A549 (cell line): Measurements from ENCODE around the gene PTGDS. TPM values are rescaled to one million over a fixed set of nuclear protein-coding genes. Genes with fewer than 3 reads are reported as not detected.
A peak's percentile ranks its signal among the peaks of the same experiment; 100 is the strongest.

ENCODE experiments used
- ATAC-seq, 2 experiments: fragments of 200-7000 bp in 1 of 2; fragments of >200 bp in 1 of 2; cut with Nextera tagmentation in 1 of 2; cut with Tn5 transposase in 1 of 2; 3 replicates each; pipeline versions ENCODE4 v1.8.0 to v1.9.1; 2018 to 2020; ENCODE audit warnings: mild to moderate bottlenecking in 1 of 2, moderate library complexity in 1 of 2
- CTCF ChIA-PET: fragments of 300-600 bp; sonication (Branson Sonifier 250); formaldehyde crosslinking; extraction: SDS; loops from one replicate; lab custom pipeline; 2021; ENCODE audit warnings: antibody characterized with exemption, inconsistent platforms; lab: Yijun Ruan, JAX
- POLR2A ChIA-PET: fragments of 350-600 bp; formaldehyde crosslinking; extraction: SDS; loops from one replicate; lab custom pipeline; 2021; ENCODE audit warnings: antibody characterized with exemption, inconsistent platforms; lab: Yijun Ruan, JAX
- DNase-seq, 2 experiments: peaks; one replicate each; pipeline versions ENCODE4 v3.0.0 to v3.0.0-alpha.2; 2011 to 2016; ENCODE audit warnings: low read depth in 1 of 2, low spot score in 1 of 2
- FAIRE-seq: peaks from 2 replicates; lab custom pipeline; 2011; peaks lifted over from hg19 to GRCh38; lab: Jason Lieb, UNC
- H3K27ac ChIP-seq, 2 experiments: fragments of >200 bp; sonication (Bioruptor Twin); formaldehyde crosslinking; 3 replicates each; pipeline ENCODE4 v1.5.1; 2016 to 2017
- H3K4me1 ChIP-seq: fragments of >200 bp; sonication (Bioruptor Twin); formaldehyde crosslinking; 3 replicates; pipeline ENCODE4 v1.6.1; 2016
- H3K4me2 ChIP-seq: fragments of >200 bp; sonication (Bioruptor Twin); formaldehyde crosslinking; 3 replicates; pipeline ENCODE4 v1.6.1; 2016
- H3K4me3 ChIP-seq: fragments of >200 bp; sonication (Bioruptor Twin); formaldehyde crosslinking; 3 replicates; pipeline ENCODE4 v1.5.1; 2016
- H3K9me3 ChIP-seq: fragments of >200 bp; sonication (Bioruptor Twin); formaldehyde crosslinking; 3 replicates; pipeline ENCODE4 v1.6.1; 2016
- ATOH8 ChIP-seq: fragments of 250-450 bp; sonication (Bioruptor Pico); IDR thresholded peaks from 2 replicates; pipeline ENCODE4 v1.5.0; 2020; ENCODE audit warnings: low read depth, mild to moderate bottlenecking, moderate library complexity
- CEBPB ChIP-seq, 2 experiments: fragments of >200 bp in 1 of 2; sonication (Bioruptor Twin) in 1 of 2; formaldehyde crosslinking in 1 of 2; IDR thresholded peaks; 2 replicates each; pipeline ENCODE4 v1.6.1; 2012 to 2016
- FOSL2 ChIP-seq, 2 experiments: fragments of 450-650 bp in 1 of 2; fragments of >200 bp in 1 of 2; sonication (Bioruptor Twin) in 1 of 2; formaldehyde crosslinking; IDR thresholded peaks; 2 replicates each; pipeline versions ENCODE4 v1.5.0 to v1.6.1; 2016 to 2020; ENCODE audit warnings: mild to moderate bottlenecking in 1 of 2, moderate library complexity in 1 of 2
- FOXS1 ChIP-seq: fragments of 250-450 bp; sonication (Bioruptor Pico); IDR thresholded peaks from 2 replicates; pipeline ENCODE4 v1.5.0; 2020; ENCODE audit warnings: mild to moderate bottlenecking, moderate library complexity
- HEYL ChIP-seq: fragments of 250-450 bp; sonication (Bioruptor Pico); IDR thresholded peaks from 2 replicates; pipeline ENCODE4 v1.8.0; 2021; ENCODE audit warnings: mild to moderate bottlenecking, moderate library complexity
- HOXB13 ChIP-seq: fragments of 250-450 bp; sonication (Bioruptor Pico); IDR thresholded peaks from 2 replicates; pipeline ENCODE4 v1.5.0; 2020; ENCODE audit warnings: low read depth, mild to moderate bottlenecking, moderate library complexity
- JUN ChIP-seq, 2 experiments: fragments of >200 bp; sonication (Bioruptor Twin); formaldehyde crosslinking; IDR thresholded peaks; 2 replicates in 1 of 2; 3 replicates in 1 of 2; pipeline ENCODE4 v1.6.1; 2016 to 2017
- NFE2L2 ChIP-seq: fragments of 150-350 bp; conservative IDR thresholded peaks from 2 replicates; pipeline ENCODE4 v1.6.1; 2014; ENCODE audit warnings: low read length
- POLR2A ChIP-seq: IDR thresholded peaks from 2 replicates; pipeline ENCODE4 v1.6.1; 2012; ENCODE audit warnings: mild to moderate bottlenecking, low read length
- RAD21 ChIP-seq, 2 experiments: fragments of >200 bp in 1 of 2; sonication (Bioruptor Twin) in 1 of 2; formaldehyde crosslinking in 1 of 2; IDR thresholded peaks in 1 of 2; conservative IDR thresholded peaks in 1 of 2; 2 replicates in 1 of 2; 3 replicates in 1 of 2; pipeline ENCODE4 v1.6.1; 2012 to 2018; ENCODE audit warnings: inconsistent platforms in 1 of 2
- RCOR1 ChIP-seq: fragments of 150-350 bp; IDR thresholded peaks from 2 replicates; pipeline ENCODE4 v1.6.1; 2014; ENCODE audit warnings: antibody characterized with exemption, low read length, low read depth
- RNF2 ChIP-seq: fragments of 200-600 bp; sonication (generic); IDR thresholded peaks from 2 replicates; pipeline ENCODE4 v1.6.1; 2016; ENCODE audit warnings: low read depth, mild to moderate bottlenecking, antibody characterized with exemption, moderate library complexity, borderline replicate concordance
- SMC3 ChIP-seq: fragments of >200 bp; sonication (Bioruptor Twin); formaldehyde crosslinking; IDR thresholded peaks from 3 replicates; pipeline ENCODE4 v1.6.1; 2018; ENCODE audit warnings: inconsistent platforms
- TFCP2L1 ChIP-seq: fragments of 250-450 bp; sonication (Bioruptor Pico); IDR thresholded peaks from 2 replicates; pipeline ENCODE4 v1.5.0; 2021; ENCODE audit warnings: mild to moderate bottlenecking
- TP53 ChIP-seq: fragments of 250-450 bp; sonication (Bioruptor Pico); IDR thresholded peaks from 2 replicates; pipeline ENCODE4 v1.5.0; 2021; ENCODE audit warnings: mild to moderate bottlenecking, moderate library complexity
- ZC3H11A ChIP-seq: fragments of 450-650 bp; IDR thresholded peaks from 2 replicates; pipeline ENCODE4 v1.6.1; 2014; ENCODE audit warnings: antibody characterized with exemption, mild to moderate bottlenecking
- ZSCAN20 ChIP-seq: fragments of 250-450 bp; sonication (Bioruptor Pico); IDR thresholded peaks from 2 replicates; pipeline ENCODE4 v1.8.0; 2022; ENCODE audit warnings: mild to moderate bottlenecking, moderate library complexity
- WGBS: methylation state at CpG from one replicate; pipeline ENCODE4 v1.1.6; 2017; ENCODE audit errors: missing lambda C conversion rate; 5-methylcytosine and 5-hydroxymethylcytosine counted together
- polyA plus RNA-seq, 4 experiments: library from polyadenylated mRNA; depleted of rRNA in 3 of 4; stranded (reverse); fragments of >200 nt; fragmentation: RNase III in 1 of 4; extraction: RNeasy Plus Mini Kit Qiagen cat#74134 plus additional on column Dnase treatment in 1 of 4; gene quantifications; 2 replicates in 3 of 4; 3 replicates in 1 of 4; pipeline ENCODE4 v1.2.3, GENCODE V29; 2011 to 2017
- TF ChIP-seq, protein P1 (sequence below): IDR thresholded peaks from 2 replicates; pipeline ENCODE4 v1.6.1; 2012
- TF ChIP-seq, protein P2 (sequence below): fragments of 250-450 bp; sonication (Bioruptor Pico); IDR thresholded peaks from 2 replicates; pipeline ENCODE4 v1.5.0; 2021; ENCODE audit warnings: mild to moderate bottlenecking, moderate library complexity, borderline replicate concordance
- TF ChIP-seq, protein P3 (sequence below): fragments of 200-600 bp; sonication (generic); IDR thresholded peaks from 2 replicates; pipeline ENCODE4 v1.6.1; 2016; ENCODE audit warnings: antibody characterized with exemption, mild to moderate bottlenecking, moderate library complexity

The PTGDS gene
- polyA plus RNA-seq, 2 of the 4 experiments (the other 2 are of a cell fraction): 0.26 to 0.31 TPM

GRCh38 chr9:136997830-136998234 is 20.5 kb downstream of the PTGDS start:
- ChIA-PET CTCF (interaction anchor here (2.6 to 6.6 kb wide), 2 partner anchors 31 to 37 kb away, joined by 18 to 34 read pairs; partner anchors contain the start of gene ABCA2), POLR2A (interaction anchor here (0.7 kb wide), 1 partner anchor 29 kb away, joined by 4 read pairs; no protein-coding TSS in a partner anchor)
- DNase-seq (no peak), ATAC-seq (no peak), FAIRE-seq (no peak)
- H3K4me1 ChIP-seq: peaks cover 50% of the 10 kb centered on the region
- H3K4me3 ChIP-seq: no peak overlapping the region
- H3K27ac ChIP-seq: peak overlapping the region in 1 of 2 experiments; percentile 84; a peak in 2 of 6 replicates
- WGBS: 92% methylated on average over 18 of the region's 18 CpGs
- no peak for TF ChIP-seq POLR2A
- TF ChIP-seq TFCP2L1: no peak
- no peak for TF ChIP-seq RCOR1
- TF ChIP-seq TP53: no peak
- TF ChIP-seq FOXS1 (CRISPR knock-in tag): no peak
- no peak for TF ChIP-seq SMC3
- TF ChIP-seq JUN (IDR thresholded peaks at IDR 0.05): no peak
- no peaks in the 10 kb centered on the region for H3K9me3 ChIP-seq
- no peak overlapping the region for H3K4me2 ChIP-seq

DNA sequence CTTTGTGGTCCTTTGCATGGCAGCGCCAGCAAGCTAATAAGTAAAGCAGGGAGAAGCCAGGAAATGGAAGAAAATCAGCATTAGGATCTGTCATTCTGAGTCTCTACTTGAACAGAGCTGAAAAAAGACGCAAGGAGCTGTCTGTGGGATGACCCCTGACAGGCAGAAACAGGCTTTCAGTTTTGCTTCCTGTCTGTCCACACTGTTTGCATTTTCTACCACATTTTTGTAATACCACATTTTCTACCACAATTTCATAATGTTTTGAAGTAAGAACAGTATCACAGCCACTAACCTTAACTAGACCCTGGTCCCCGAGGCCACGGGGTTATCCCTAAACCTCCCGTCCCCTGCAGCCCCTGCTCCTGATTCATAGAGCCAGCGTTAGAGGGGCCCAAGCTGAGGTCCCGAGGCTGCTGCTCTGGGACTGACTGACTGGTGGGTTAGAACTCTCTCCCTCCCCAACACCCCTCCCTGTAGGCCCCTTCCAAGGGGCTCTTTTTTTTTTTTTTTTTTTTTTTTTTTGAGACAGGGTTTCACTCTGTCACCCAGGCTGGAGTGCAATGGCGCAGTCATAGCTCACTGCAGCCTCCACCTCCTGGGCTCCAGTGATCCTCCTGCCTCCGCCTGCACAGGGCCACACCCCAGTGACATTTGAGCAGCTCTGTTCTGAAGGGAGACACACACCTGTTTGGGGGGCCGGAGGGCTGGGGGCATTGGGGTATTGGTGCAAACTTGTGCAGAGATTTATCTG is 23.1 kb downstream of the PTGDS start:
- WGBS: 75% methylated on average over 9 of the region's 10 CpGs
- no peak for FAIRE-seq
- no peaks in the 10 kb centered on the region for H3K9me3 ChIP-seq
- no peak for ATAC-seq
- ChIA-PET CTCF (interaction anchor here (0.7 to 2.5 kb wide), 7 partner anchors 27 to 158 kb away, joined by 3 to 11 read pairs (median 5); partner anchors contain the start of gene AJM1), POLR2A (interaction anchor here (1.0 kb wide), 1 partner anchor 9 kb away, joined by 5 read pairs; no protein-coding TSS in a partner anchor)
- peak overlapping the region; percentile 25; the same call in 1 of the 3 replicates for H3K4me2 ChIP-seq
- H3K4me1 ChIP-seq: peaks cover 41% of the 10 kb centered on the region
- peak overlapping the region in 1 of 2 experiments; percentile 22; a peak in 1 of 6 replicates for H3K27ac ChIP-seq
- H3K4me3 ChIP-seq: no peak overlapping the region
- no peak for DNase-seq
- TF ChIP-seq ATOH8: no peak
- TF ChIP-seq ZSCAN20 (CRISPR knock-in tag): no peak
- no peak for TF ChIP-seq FOXS1 (CRISPR knock-in tag)

DNA sequence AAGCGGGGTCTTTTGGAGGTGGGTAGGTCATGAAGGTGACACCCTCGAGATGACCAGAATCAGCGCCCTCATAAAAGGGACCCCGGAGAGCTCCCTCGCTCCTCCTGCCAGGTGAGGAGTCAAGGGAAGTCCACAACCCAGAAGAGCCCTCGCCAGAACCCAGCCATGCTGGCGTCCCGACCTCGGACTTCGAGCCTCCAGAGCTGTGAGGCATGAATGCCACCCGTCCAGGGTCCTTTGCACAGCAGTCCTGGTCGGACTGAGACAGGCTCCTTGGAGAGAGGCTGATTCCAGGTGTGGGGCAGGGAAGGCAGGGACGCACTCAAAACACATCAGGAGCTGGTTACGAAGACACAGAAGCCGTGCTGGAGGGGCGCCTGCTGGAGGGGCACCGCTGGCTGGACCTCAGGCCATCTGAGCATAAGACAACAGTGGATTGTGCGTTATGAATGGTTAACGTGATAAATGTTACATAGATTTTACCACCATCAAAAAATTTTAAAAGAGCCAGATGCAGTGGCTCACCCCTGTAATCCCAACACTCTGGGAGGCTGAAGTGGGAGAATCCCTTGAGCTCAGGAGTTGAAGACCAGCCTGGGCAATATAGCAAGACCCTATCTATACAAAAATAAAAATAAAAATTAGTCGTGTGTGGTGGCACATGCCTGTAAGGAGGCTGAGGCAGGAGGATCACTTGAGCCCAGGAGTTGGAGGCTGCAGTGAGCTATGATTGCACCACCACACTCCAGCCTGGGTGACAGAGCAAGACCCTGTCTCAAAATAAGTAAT is 24.7 kb downstream of the PTGDS start:
- Histone ChIP-seq H3K4me2 (no peak overlapping the region), H3K4me1 (peaks cover 25% of the 10 kb centered on the region), H3K27ac (no peak overlapping the region), H3K9me3 (no peaks in the 10 kb centered on the region), H3K4me3 (no peak overlapping the region)
- TF ChIP-seq ZC3H11A: no peak
- TF ChIP-seq, protein P1, sequence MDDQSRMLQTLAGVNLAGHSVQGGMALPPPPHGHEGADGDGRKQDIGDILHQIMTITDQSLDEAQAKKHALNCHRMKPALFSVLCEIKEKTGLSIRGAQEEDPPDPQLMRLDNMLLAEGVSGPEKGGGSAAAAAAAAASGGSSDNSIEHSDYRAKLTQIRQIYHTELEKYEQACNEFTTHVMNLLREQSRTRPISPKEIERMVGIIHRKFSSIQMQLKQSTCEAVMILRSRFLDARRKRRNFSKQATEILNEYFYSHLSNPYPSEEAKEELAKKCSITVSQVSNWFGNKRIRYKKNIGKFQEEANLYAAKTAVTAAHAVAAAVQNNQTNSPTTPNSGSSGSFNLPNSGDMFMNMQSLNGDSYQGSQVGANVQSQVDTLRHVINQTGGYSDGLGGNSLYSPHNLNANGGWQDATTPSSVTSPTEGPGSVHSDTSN: no peak
- TF ChIP-seq, protein P2, sequence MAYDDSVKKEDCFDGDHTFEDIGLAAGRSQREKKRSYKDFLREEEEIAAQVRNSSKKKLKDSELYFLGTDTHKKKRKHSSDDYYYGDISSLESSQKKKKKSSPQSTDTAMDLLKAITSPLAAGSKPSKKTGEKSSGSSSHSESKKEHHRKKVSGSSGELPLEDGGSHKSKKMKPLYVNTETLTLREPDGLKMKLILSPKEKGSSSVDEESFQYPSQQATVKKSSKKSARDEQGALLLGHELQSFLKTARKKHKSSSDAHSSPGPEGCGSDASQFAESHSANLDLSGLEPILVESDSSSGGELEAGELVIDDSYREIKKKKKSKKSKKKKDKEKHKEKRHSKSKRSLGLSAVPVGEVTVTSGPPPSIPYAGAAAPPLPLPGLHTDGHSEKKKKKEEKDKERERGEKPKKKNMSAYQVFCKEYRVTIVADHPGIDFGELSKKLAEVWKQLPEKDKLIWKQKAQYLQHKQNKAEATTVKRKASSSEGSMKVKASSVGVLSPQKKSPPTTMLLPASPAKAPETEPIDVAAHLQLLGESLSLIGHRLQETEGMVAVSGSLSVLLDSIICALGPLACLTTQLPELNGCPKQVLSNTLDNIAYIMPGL: no peak
- TF ChIP-seq ATOH8: no peak
- no peak for TF ChIP-seq CEBPB (IDR thresholded peaks at IDR 0.05)
- TF ChIP-seq, protein P3, sequence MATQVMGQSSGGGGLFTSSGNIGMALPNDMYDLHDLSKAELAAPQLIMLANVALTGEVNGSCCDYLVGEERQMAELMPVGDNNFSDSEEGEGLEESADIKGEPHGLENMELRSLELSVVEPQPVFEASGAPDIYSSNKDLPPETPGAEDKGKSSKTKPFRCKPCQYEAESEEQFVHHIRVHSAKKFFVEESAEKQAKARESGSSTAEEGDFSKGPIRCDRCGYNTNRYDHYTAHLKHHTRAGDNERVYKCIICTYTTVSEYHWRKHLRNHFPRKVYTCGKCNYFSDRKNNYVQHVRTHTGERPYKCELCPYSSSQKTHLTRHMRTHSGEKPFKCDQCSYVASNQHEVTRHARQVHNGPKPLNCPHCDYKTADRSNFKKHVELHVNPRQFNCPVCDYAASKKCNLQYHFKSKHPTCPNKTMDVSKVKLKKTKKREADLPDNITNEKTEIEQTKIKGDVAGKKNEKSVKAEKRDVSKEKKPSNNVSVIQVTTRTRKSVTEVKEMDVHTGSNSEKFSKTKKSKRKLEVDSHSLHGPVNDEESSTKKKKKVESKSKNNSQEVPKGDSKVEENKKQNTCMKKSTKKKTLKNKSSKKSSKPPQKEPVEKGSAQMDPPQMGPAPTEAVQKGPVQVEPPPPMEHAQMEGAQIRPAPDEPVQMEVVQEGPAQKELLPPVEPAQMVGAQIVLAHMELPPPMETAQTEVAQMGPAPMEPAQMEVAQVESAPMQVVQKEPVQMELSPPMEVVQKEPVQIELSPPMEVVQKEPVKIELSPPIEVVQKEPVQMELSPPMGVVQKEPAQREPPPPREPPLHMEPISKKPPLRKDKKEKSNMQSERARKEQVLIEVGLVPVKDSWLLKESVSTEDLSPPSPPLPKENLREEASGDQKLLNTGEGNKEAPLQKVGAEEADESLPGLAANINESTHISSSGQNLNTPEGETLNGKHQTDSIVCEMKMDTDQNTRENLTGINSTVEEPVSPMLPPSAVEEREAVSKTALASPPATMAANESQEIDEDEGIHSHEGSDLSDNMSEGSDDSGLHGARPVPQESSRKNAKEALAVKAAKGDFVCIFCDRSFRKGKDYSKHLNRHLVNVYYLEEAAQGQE: no peak
- no peak for TF ChIP-seq FOSL2 (IDR thresholded peaks at IDR 0.05)
- no peak for TF ChIP-seq FOSL2 (CRISPR knock-in tag; IDR thresholded peaks at IDR 0.05)
- no peak for TF ChIP-seq HOXB13 (CRISPR knock-in tag)
- no peak for TF ChIP-seq HEYL (CRISPR knock-in tag)
- no peak for TF ChIP-seq RAD21 (conservative IDR thresholded peaks at IDR 0.05 in 1 of 2, IDR thresholded peaks at IDR 0.05 in 1 of 2)
- no peak for TF ChIP-seq NFE2L2
- no peak for TF ChIP-seq RNF2
- FAIRE-seq (no peak), DNase-seq (no peak), ATAC-seq (no peak)
- WGBS: 70% methylated on average over 20 of the region's 20 CpGs
- CTCF ChIA-PET: interaction anchor here (0.7 to 6.1 kb wide), 8 partner anchors 8 to 421 kb away, joined by 3 to 37 read pairs (median 7); partner anchors contain the start of genes ABCA2 and EXD3
- POLR2A ChIA-PET: interaction anchor here (0.6 to 1.5 kb wide), 3 partner anchors 10 to 11 kb away, joined by 3 to 5 read pairs (median 5); partner anchors contain the start of gene PAXX
